ENCODE data around the gene RGS6.

DNA sequence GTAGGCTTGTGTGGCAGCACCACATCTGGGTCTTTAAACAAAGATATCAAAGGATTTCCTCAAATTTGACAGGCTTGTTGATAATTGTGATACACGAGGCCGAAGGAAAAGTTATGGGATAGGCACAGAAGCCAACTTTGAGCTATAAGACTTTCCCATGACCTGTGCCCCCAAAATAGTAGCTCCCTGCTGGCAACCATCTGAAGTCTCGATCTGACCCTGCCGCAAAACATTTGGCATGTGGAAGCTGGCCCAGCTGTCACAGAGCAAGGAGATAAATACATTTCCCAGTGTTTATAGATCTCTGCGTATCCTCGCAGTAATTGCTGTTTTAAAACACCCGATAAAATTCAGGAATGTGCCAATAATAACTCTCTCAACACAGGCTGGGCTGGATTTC lies 26.4 kb upstream of the RGS6 start:
- TF ChIP-seq YY1 (IDR thresholded peaks at IDR 0.05; ENCODE audit: insufficient read depth, insufficient read length): no peak
- no peak for TF ChIP-seq ZNF274 (IDR thresholded peaks at IDR 0.05; ENCODE audit: low read depth, low read length)
